T follicular helper cell (primary cell): ENCODE data around the gene ZCCHC10.
"Not testable (repeated sequence)": the region's sequence is repeated elsewhere in the genome, so short reads cannot be mapped to it uniquely, and the experiment has no call there.

Experiments
- DNase-seq: peaks from one replicate; pipeline ENCODE4 v3.0.0-alpha.2; 2020; ENCODE audit warnings: low read depth

ZCCHC10 gene

GRCh38 chr5:133041910-133042309 lies 15.6 kb upstream of the ZCCHC10 start:
- DNase-seq, result no peak

DNA sequence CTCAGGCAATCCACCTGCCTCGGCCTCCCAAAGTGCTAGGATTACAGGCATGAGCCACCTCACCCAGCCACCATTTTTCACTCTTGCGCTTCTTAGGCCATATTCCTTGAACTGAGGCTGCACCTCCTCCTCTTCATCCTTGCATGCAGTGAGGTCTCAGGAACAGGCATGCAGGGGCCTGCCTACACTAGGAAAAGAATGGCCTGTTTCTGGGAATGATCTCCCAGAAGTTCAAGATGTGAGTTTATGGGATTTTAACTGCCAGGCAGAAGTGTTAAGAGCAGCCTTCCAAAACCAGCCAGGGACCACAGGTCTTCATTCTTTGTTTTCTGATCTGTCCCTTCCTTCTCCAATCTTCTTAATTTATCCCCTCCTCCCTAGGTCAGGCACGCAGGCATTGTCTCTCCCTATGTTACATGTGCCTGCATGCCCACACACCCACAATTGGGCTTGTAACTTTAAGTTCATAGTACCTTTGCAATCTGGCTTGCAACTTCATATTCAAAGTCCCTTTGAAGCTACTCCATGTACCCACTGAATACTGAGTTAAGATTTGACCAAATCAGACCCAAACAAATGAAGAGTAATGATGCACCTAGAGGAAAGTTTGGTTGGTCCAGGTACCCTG lies 14.9 kb upstream of the ZCCHC10 start:
- no peak for DNase-seq

DNA sequence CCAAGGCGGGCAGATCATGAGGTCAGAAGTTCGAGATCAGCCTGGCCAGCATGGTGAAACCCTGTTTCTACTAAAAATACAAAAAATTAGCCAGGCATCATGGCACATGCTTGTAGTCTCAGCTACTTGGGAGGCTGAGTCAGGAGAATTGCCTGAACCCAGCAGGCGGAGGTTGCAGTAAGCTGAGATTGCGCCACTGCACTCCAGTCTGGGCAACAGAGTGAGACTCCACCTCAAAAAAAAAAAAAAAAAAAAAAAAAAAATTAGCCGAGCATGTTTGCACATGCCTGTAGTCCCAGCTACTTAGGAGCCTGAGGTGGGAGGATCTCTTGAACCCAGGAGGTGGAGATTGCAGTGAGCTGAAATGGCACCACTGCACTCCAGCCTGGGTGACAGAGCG lies 10.3 kb upstream of the ZCCHC10 start:
- not testable (repeated sequence) for DNase-seq

- DNase-seq, result no peak
Observed at GRCh38 chr5:133035224-133035623, 8.9 kb upstream of the ZCCHC10 start.

DNA sequence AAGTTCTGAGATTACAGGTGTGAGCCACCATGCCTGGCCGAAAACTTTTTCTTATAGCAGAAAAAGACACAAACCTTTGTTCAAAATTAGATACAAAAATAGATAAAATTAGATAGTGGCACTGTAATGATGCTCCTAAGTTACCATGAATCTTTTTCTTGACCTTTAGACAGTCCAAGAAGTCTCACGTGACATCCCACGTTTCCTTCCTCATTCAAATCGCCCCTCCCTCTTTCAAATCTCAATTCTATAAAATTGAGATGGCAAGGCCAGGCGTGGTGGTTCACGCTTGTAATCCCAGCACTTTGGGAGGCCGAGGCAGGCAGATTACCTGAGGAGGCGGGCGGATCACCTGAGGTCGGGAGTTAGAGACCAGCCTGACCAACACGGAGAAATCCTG lies 7.7 kb upstream of the ZCCHC10 start:
- DNase-seq, result no peak

DNA sequence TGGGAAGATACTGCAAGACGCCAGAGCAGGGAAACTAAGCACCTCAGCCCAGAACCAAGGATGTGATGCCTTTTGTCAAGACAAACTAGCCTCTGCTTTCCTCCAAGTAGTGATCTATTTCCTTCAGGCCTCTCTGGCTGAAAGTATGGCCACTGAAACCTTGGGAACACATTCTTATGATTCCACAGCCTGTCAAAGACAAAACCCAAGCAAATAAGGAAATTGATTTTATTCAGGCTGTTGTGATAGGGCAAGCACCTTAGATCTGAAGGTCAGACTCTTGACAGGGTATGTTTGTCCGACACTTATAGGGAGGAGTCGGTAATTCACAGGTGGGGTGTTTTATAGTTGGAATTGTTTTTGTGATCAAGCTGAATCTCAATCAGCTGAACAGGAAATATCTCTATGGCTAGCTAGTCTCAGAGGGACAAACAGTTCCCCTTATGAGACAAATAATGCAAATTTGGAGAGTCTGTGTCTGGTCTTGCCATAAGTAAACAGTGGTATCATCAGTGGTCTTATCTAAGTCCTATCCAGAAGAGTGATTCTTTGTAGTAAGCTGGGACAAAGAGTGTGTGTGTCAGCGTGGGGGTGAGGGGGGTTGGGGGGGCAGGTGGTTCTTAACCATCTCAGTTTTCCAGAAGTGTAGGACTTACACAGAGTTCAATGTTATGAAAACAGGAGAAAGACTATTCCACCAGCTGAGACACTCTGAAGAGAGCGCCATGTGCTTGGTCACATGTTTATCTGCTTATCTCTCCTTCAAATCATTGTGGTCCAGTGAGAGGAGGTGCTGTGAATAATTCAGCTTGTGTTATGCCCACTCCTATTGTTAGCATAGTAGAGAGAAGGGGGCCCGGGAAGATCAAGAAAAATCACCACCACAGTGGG lies 6.7 kb upstream of the ZCCHC10 start:
- no peak for DNase-seq

DNA sequence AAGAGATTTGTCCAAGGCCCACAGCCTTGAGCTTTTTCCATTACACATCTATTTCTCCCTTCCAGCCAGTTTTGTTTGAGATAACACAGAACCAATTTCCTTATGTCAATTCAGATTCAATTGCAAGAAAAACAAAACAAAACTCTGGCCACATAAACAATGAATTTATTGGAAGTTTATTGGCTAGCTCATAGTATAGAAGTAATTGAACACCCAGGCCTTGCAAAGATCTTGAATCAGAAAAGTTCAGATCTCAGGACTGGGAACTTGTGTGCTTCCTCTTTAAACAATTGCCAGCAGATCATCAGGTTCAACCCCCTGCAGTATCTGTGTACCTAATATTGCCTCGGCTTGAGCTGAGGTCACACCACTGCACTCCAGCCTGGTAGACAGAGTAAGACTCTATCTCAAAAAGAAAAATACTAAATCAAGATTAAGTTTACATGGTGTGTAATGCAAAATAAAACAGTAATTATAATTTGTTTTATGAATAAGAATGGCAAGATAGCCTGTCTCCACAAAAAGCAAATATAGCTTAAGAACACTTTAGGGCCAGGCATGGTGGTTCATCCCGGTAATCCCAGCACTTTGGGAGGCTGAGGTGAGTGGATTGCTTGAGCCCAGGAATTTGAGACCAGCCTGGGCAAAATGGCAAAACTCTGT lies 4.1 kb upstream of the ZCCHC10 start:
- DNase-seq, result no peak

DNA sequence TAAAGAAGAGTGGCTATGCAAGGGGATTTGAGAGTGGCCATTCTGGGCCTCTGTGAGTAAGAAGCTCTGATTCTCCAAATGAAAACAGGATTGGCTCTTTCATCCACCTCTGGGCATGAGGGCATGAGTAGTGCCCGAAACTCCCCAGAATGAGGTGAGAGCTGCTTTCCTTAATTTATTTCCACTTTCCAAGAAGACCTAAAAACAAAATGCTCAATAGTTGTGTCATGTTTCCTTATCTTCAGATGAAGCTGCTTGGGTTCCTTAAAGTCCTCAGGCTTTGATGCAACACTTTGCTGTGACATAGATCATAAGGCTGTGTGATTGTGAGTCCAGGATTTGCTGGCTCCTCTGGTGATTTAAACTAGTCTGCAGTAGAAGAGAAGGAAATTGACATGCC lies 3.1 kb upstream of the ZCCHC10 start:
- no peak for DNase-seq

DNA sequence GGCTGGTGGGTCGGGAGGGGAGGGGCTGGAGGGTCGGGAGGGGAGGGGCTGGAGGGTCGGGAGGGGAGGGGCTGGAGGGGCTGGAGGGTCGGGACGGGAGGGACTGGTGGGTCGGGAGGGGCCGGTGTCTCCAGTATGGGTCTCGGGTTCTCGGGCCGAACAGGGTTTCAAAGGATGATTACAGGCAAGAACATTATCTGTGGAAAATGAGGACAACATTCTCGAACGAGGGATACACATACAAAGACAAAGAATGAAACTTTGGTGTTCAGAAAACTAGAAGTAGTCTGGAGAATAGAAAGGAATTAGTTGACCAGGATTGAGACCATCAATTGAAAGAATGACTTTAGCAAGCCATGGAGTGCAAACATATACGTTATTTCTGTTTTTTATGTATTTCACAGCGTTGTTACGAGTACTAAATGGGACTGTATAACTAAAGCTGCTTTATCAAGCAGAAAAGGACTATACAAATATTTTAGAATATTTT lies 360 bp upstream of the ZCCHC10 start:
- DNase-seq, result no peak

DNA sequence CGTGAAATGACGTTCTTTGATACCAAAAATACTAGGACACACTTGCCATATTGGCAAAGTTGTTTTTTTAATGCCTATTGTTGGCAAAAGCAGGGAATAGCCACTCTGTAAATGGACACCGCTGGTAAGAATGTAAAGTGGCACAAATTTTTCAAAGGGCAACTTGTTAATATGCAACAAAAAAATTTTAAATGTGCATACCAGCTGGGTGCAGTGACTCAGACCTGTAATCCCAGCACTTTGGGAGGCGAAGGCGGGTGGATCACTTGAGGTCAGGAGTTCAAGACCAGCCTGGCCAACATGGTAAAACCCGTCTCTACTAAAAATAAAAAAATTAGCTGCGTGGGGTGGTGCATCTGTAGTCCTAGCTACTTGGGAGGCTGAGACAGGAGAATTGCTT lies 6.9 kb downstream of the ZCCHC10 start:
- DNase-seq, result not testable (repeated sequence)

GRCh38 chr5:133017964-133018363 lies 8.4 kb downstream of the ZCCHC10 start:
- DNase-seq, result no peak

DNA sequence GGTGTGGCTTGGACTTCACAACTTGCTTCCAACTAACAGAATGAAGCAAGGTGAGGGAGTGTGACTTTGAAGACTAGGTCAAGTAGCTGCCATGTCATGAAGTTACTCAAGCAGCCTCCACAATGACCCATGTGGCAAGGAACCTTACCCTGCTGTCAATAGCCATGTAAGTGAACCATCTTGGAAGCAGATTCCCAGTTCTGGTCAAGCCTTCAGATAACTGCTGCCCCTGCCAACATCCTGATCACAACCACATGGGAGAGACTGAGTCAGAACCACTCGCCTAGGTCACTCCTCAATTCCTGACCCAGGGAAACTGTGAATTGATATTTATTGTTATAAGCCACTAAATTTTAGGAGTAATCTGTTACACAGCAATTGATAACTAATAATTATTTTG lies 10.9 kb downstream of the ZCCHC10 start:
- no peak for DNase-seq

DNA sequence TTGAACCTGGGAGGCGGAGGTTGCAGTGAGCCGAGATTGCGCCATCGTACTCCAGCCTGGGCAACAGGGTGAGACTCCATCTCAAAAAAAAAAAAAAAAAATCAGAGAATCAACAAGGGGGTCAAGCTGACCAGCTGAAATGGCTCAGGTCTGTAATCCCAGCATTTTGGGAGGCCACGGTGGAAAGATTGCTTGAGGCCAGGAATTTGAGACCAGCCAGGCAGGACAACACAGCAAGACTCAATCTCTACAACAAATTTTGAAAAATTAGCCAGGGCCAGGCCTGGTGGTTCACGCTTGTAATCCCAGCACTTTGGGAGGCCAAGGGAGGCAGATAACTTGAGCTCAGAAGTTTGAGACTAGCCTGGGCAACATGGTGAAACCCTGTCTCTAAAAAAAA lies 17.9 kb downstream of the ZCCHC10 start:
- DNase-seq, result not testable (repeated sequence)

DNA sequence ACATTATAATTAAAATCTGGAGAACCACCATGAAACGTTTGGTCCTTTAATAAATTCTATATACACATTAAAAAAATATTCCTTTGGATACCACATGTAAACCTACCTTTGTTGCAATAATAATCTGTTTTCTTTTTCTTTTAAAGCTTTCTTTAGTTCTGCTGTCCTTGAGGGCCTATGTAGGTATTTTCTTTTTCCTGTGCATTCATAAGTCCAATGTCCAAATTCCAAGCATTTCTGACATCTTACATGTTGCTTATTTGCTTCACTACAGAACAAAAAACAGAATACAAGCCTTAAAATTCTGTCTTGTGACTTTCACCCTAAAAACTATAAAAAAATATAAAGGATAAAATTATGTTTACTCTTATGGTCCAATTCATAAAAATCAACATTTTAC lies 19.7 kb downstream of the ZCCHC10 start:
- DNase-seq, result no peak

DNA sequence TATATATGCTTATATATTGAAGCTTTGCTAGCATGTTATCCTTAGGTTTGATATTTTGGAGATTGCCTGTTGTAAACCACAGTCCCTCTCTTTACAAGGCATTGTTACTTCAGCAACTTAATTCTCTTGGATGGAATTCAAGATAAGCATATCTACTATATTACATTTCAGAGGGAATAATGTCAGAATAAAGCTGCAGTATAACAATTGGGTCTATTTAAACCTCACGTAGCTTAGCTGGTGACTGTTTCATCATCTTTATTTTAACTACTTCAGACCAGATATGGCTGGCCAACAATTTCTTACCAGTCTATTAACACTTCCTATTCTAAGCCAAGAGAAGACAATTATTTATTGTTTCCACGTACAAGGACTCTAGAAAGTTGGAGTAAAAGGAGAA lies 27.1 kb downstream of the ZCCHC10 start:
- DNase-seq, result no peak

DNA sequence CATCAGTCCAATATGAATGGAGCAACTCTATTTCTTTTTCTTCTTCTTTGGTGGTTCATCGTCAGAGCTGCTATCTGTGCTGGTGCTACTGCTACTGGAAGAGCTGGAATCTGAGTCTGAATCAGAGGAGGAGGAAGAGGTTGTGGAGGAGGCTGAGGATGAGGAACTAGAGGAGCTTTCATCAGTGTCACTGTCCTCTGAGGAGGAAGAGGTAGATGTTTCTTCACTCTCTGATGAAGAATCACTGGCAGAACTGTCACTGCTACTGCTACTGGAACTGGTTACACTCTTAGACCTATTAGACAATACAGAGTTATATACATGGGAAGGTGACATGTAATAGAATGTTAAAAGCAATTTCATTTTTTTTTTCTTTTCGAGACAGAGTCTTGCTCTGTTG lies 27.8 kb downstream of the ZCCHC10 start:
- DNase-seq, result no peak

GRCh38 chr5:132996307-132996706 lies 30.0 kb downstream of the ZCCHC10 start:
- no peak for DNase-seq

- DNase-seq, result no peak
Observed at GRCh38 chr5:132987531-132988408, 38.6 kb downstream of the ZCCHC10 start.

GRCh38 chr5:132982971-132983370 lies 43.4 kb downstream of the ZCCHC10 start:
- not testable (repeated sequence) for DNase-seq

GRCh38 chr5:132981288-132981687 lies 45.1 kb downstream of the ZCCHC10 start:
- DNase-seq, result no peak

DNA sequence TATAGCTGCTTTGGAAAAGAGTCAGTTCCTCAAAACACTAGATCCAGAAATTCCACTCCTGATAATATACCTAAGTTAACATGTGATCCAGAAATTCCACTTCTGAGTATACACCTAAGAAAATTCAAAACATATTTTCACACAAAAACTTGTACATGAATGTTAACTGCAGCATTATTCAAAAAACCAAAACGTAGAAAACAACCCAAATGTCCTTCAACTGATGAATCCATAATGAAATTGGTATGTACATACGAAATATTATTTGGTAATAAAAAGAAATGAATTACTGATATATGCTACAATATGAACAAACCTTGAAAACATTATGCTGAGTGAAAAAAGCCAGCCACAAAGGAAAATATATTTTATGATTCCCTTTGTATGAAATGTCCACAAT lies 46.4 kb downstream of the ZCCHC10 start:
- no peak for DNase-seq
